HuH-7 (cell line): ENCODE measurements around the gene DRD2.

Experiments
- DNase-seq: peaks from one replicate; pipeline ENCODE4 v3.0.0; 2011; ENCODE audit warnings: low spot score

Gene DRD2

GRCh38 chr11:113484223-113484622 is 9.0 kb upstream of the DRD2 start:
- DNase-seq = no peak

- no peak for DNase-seq
Measured at GRCh38 chr11:113481672-113482071, 6.5 kb upstream of the DRD2 start.

DNA sequence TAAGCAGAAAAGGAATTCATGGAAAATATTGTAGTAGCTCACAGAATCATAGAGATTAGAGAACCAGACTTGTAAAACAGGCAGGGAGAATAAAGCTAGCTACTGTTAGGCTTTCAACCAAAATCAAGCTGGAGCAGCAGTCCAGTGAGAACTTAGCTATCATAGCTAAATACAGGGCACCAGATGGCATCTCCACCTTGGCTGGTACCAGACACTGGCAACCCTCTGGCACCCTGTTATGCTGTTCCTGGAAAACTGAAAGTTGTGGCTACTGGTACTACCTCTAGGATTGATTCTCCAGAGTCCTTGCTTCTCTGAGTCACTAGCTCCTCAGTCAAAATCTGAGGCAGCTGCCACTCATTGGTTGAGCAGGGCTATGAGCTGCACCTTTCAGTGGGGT is 6.0 kb upstream of the DRD2 start:
- DNase-seq = no peak

GRCh38 chr11:113477321-113477720 is 2.1 kb upstream of the DRD2 start:
- DNase-seq = no peak

DNA sequence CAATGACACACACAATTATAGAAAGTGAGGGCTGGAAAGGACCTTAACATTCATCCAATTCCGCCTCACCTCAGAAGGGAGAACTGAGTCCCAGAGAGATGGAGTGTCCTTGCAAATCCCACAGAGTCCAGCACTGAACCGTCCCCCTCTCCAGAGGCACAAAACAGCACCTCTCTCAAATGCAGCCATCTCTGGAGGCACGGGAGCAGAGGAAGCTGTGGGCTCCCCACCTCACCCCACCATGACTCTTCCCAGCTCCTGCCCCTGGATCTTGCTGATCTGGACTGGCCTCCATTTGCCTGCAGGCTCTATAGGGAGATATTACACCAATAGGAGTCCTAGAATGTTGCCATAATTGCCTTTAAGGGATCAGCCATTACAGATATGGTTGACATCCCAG is 1.4 kb upstream of the DRD2 start:
- DNase-seq = no peak

- DNase-seq = peak; percentile 71
Measured at GRCh38 chr11:113474362-113475159, 637 bp downstream of the DRD2 start.

- no peak for DNase-seq
Measured at GRCh38 chr11:113473983-113474361, 1.2 kb downstream of the DRD2 start.

DNA sequence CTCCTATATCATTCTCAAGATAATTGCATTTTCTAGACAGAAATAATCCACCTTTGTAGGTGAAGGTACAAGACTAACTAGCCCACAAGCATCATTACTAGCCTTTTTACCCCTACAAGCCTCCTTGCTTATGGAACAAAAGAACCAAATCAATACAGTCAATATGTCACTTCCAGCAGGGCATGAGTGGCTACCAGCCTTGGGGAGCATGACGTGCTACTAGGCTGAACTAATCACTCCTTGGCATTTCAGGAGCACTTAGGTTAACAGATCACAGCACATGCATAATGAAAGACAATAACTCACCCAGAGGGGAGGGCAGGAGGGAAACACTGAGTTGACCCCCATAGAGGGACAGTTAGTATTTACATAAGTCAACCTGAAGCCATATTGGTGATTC is 2.7 kb downstream of the DRD2 start:
- no peak for DNase-seq

DNA sequence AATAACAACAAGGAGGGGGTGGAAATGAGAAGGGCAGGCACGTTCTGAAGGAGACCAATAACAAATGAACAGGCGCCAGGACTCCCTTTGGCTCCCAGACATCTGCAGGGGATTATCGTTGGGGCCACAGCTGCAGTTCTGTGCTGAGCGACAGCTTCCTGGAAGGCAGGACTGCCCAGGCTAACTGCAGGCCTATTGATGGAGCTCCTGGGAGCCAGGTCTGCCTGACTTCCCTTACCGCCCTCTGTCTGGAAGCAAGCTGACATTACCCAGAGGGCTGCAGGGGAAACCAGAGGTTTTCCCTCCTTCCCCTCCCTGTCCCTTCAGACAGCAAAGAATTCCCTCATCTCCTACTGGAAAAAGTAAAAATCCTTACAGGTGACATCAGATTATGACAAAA is 5.0 kb downstream of the DRD2 start:
- DNase-seq = no peak

DNA sequence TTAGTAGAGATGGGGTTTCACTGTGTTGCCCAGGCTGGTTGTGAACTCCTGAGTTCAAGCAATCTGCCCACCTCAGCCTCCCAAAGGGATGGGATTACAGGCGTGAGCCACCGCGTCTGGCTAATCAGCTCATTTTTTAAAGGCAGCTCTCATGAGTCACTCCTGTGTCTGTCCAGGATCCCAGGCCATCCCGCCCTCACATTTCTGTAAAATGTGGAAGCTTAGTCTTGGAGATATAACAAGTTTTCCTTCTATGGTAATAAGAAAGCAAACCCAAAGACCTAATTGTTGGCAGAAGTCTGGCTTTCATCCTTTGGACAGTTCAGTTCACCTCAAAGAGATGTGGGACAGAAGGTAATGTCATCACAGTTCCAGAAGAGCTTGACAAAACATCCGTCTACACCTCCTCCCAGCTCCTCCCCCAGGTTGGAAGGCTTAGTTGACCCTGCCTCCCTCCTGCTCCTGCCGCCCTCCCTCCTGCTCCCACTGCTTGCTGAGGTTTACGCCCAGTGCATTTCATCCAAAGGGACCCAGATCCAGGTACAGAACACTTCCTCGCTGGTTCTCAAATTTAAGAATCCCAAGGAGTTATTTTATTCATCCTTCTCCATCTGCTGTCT is 6.4 kb downstream of the DRD2 start:
- DNase-seq = no peak

- no peak for DNase-seq
Measured at GRCh38 chr11:113467545-113467944, 7.7 kb downstream of the DRD2 start.

DNA sequence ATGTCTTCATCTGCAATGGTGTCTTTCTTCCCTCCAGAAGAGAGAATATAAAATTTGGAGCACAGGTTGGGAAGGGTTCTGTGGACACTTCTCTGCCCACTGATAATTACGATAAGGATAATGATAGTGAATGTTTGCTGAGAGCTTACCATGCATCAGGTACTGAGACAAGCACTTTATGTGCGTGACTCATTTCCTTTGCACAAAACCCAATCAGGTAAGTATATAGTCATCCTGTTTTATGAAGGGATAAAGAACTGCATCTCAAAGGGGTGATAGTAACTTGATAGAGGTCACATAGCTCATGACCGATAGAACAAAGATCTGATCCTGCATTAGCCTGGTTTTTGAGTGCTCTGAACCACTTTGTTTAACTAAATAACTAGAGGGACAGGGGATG is 9.4 kb downstream of the DRD2 start:
- DNase-seq = no peak

GRCh38 chr11:113464416-113464815 is 10.8 kb downstream of the DRD2 start:
- no peak for DNase-seq

DNA sequence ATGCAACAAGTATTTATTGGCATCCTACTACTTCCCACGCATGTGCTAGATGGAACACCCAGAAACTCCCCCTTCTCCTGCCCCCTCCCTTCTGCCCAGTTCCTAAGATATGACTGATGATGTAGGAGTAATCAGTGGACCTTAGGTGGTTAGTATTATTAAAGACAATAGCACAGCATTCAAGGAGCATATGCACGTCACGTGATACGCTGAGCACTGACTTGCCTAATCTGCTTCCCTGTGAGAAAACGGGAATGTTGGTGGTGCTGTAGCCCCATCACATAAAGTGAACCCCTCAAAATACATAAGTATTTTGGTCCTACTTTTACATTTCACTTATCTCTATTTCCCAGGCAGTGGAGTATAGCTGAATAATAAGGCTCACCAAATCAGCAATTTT is 12.4 kb downstream of the DRD2 start:
- no peak for DNase-seq

- no peak for DNase-seq
Measured at GRCh38 chr11:113461639-113462038, 13.6 kb downstream of the DRD2 start.

GRCh38 chr11:113460469-113460868 is 14.7 kb downstream of the DRD2 start:
- no peak for DNase-seq

DNA sequence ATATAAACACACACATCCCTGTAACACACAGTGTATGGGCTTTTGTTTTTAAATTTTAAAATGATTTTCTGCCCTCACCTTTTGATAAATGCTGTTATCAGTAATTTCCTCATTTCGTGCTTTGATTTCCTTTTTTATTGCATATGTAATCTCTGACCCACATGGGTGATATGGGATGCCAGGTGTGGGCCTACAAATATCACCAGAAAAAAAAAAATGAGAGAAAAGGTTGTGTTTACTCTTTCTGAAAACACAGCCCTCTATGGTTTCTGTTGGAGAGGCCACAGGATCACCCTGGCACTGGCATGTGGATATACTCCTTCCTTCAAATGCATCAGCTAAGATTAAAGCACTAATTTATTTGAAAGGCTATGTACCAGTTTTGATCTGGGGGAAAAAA is 17.0 kb downstream of the DRD2 start:
- no peak for DNase-seq

DNA sequence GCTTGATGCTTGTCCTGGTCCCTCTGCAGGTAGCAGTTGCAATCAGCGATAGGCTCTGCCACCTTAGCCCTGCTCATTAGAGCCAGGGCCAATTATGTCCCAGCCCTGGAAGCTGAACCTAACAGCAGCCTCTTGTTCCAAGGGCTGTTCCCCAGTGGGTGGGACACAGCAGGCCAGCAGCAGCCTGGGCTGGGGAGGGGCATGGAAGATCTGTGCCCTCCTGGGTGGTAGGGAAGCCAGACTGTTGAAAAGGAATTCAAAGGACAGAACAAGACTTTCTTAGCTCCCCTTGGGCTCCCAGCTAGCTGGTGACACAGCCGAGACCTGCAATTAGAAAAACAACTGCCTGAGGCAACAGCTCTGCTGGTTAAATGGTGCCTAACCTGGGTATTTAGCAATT is 17.4 kb downstream of the DRD2 start:
- DNase-seq = no peak

GRCh38 chr11:113454455-113454854 is 20.7 kb downstream of the DRD2 start:
- DNase-seq = no peak

GRCh38 chr11:113449743-113450142 is 25.5 kb downstream of the DRD2 start:
- DNase-seq = no peak

DNA sequence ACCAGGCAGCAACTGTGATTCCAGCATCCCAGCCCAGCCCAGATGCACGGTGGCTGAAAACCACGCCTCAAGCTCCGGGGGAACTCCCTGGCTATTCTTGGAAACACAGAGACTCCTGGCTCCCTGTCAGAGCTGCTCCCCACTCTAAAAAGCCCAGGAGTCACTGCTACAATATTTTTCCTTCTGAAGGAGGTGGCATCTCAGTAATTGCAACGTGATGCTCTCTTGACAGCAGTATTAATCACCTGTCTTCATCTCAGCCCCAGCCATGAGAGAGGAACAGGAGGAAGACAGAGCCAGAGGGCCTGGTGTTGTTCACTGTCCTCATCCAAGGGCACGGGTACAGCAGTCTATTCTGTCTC is 26.9 kb downstream of the DRD2 start:
- no peak for DNase-seq

DNA sequence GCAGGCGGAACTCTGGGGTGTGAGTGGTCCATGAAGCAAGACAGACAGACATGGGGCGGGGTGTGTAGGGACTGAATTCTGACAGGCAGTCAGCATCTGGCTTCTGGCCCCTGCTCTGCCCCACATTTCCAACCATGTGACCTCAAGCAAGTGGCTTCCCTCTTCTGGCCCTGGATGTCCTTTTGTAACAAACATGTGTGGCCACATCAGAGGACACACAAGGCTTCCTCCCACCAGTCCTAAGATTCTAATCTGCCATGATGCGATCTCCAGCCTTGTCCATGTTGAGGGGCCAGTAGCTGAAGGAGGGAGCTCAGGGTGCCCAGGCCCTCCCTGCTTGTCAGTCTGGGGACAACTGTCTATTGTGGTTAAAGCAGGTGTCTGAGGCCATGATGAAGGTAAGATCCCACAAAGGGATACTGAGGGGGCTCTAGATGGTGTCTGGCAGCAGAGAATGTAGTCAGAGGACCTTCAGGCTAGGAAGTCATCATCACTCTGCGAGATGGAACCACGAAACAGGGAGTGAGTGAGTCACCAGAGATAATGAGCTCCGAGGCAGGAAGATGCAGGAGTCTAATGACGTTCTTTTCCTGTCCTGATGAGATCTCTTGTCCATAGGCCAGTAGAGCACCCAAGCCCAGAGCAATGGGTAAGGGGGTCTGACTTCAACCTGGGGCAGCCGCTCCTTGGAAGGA is 27.4 kb downstream of the DRD2 start:
- no peak for DNase-seq

GRCh38 chr11:113446938-113447337 is 28.3 kb downstream of the DRD2 start:
- no peak for DNase-seq

- DNase-seq = no peak
Measured at GRCh38 chr11:113446112-113446511, 29.1 kb downstream of the DRD2 start.
